IMR-90 (cell line): ENCODE results near the gene BCL6. TPM values are rescaled to one million over a fixed set of nuclear protein-coding genes. Genes with fewer than 3 reads are reported as not detected.

ENCODE experiments used
- ATAC-seq: fragments of 200-7000 bp; cut with Tn5 transposase; 2 replicates; pipeline ENCODE4 v1.9.1; 2020; ENCODE audit warnings: low read depth, mild to moderate bottlenecking, moderate library complexity
- BruUV-seq: library from RNA; stranded (reverse); fragments of 400-500 nt; replicated peaks from 2 replicates; lab custom pipeline; 2021; lab: Mats Ljungman, UMichigan
- CTCF ChIA-PET: fragments of 300-600 bp; formaldehyde crosslinking; extraction: SDS; loops from one replicate; lab custom pipeline; 2021; ENCODE audit warnings: antibody characterized with exemption; lab: Yijun Ruan, JAX
- POLR2A ChIA-PET: fragments of 300-600 bp; sonication (Branson Sonifier 250); formaldehyde crosslinking; loops from one replicate; lab custom pipeline; 2022; ENCODE audit warnings: antibody characterized with exemption; ENCODE audit not compliant: unreplicated experiment; lab: Charles Lee
- DNase-seq: peaks from one replicate; pipeline ENCODE4 v3.0.0; 2013
- H2AFZ ChIP-seq: replicated peaks from 2 replicates; pipeline ENCODE3; 2013; ENCODE audit warnings: low read length, mild to moderate bottlenecking; ENCODE audit not compliant: poor library complexity
- H2AK5ac ChIP-seq: 2 replicates; pipeline ENCODE4 v1.6.1; 2013; ENCODE audit warnings: low read depth, low read length, inconsistent platforms
- H2AK9ac ChIP-seq: replicated peaks from 2 replicates; pipeline ENCODE3; 2013; ENCODE audit warnings: mild to moderate bottlenecking, low read depth, low read length, moderate library complexity; ENCODE audit not compliant: poor library complexity
- H2BK120ac ChIP-seq: 2 replicates; pipeline ENCODE4 v1.6.1; 2013; ENCODE audit warnings: low read depth, low read length, inconsistent platforms
- H2BK15ac ChIP-seq: 3 replicates; pipeline ENCODE4 v1.6.1; 2013; ENCODE audit warnings: low read depth, low read length, inconsistent platforms
- H2BK20ac ChIP-seq: 2 replicates; pipeline ENCODE4 v1.6.1; 2013; ENCODE audit warnings: low read depth, mild to moderate bottlenecking, inconsistent platforms, low read length, moderate library complexity
- H2BK5ac ChIP-seq: 2 replicates; pipeline ENCODE4 v1.6.1; 2013; ENCODE audit warnings: mild to moderate bottlenecking, low read depth, low read length, inconsistent platforms; ENCODE audit not compliant: poor library complexity, severe bottlenecking
- H3K14ac ChIP-seq: replicated peaks from 2 replicates; pipeline ENCODE4 v1.6.1; 2013; ENCODE audit warnings: low read depth, low read length, inconsistent platforms
- H3K18ac ChIP-seq: 2 replicates; pipeline ENCODE4 v1.6.1; 2013; ENCODE audit warnings: low read depth, low read length, control low read depth
- H3K23ac ChIP-seq: 2 replicates; pipeline ENCODE4 v1.6.1; 2013; ENCODE audit warnings: low read depth, low read length, inconsistent platforms
- H3K27ac ChIP-seq: 2 replicates; pipeline ENCODE4 v1.5.1; 2013; ENCODE audit warnings: mild to moderate bottlenecking, control low read depth, low read length; ENCODE audit not compliant: insufficient read depth
- H3K27me3 ChIP-seq: 2 replicates; pipeline ENCODE4 v1.6.1; 2013; ENCODE audit warnings: low read length; ENCODE audit not compliant: control insufficient read depth, insufficient read depth
- H3K36me3 ChIP-seq: 2 replicates; pipeline ENCODE4 v1.6.1; 2013; ENCODE audit warnings: low read length, mixed read lengths; ENCODE audit not compliant: control insufficient read depth, insufficient read depth
- H3K4ac ChIP-seq: 2 replicates; pipeline ENCODE4 v1.6.1; 2013; ENCODE audit warnings: low read depth, low read length, inconsistent platforms
- H3K4me1 ChIP-seq: 2 replicates; pipeline ENCODE4 v1.6.1; 2013; ENCODE audit warnings: low read length, mixed read lengths; ENCODE audit not compliant: control insufficient read depth, insufficient read depth
- H3K4me2 ChIP-seq: 2 replicates; pipeline ENCODE4 v1.6.1; 2013; ENCODE audit warnings: low read depth, mild to moderate bottlenecking, control low read depth, low read length, moderate library complexity
- H3K4me3 ChIP-seq: 2 replicates; pipeline ENCODE4 v1.5.1; 2013; ENCODE audit warnings: low read depth, mild to moderate bottlenecking, control low read depth, low read length, moderate library complexity; ENCODE audit not compliant: insufficient read depth
- H3K56ac ChIP-seq: 2 replicates; pipeline ENCODE4 v1.6.1; 2013; ENCODE audit warnings: low read length, inconsistent platforms; ENCODE audit not compliant: insufficient read depth; ENCODE audit errors: extremely low read depth
- H3K79me1 ChIP-seq, 2 experiments: 2 replicates each; pipeline ENCODE4 v1.6.1; 2013; ENCODE audit warnings: low read length in 2 of 2, inconsistent platforms in 1 of 2, low read depth in 1 of 2
- H3K9ac ChIP-seq: 2 replicates; pipeline ENCODE4 v1.6.1; 2013; ENCODE audit warnings: low read depth, low read length, control low read depth
- H3K9me1 ChIP-seq: 2 replicates; pipeline ENCODE4 v1.6.1; 2013; ENCODE audit warnings: low read length, inconsistent platforms; ENCODE audit not compliant: insufficient read depth
- H3K9me3 ChIP-seq: 2 replicates; pipeline ENCODE4 v1.6.1; 2013; ENCODE audit warnings: low read length; ENCODE audit not compliant: control insufficient read depth, insufficient read depth
- H4K20me1 ChIP-seq: 2 replicates; pipeline ENCODE4 v1.6.1; 2013; ENCODE audit warnings: low read length, inconsistent platforms; ENCODE audit not compliant: insufficient read depth
- H4K5ac ChIP-seq: 2 replicates; pipeline ENCODE4 v1.6.1; 2013; ENCODE audit warnings: mild to moderate bottlenecking, low read depth, low read length, control low read depth
- H4K8ac ChIP-seq, 2 experiments: 2 replicates each; pipeline ENCODE4 v1.6.1; 2013; ENCODE audit warnings: low read depth in 2 of 2, low read length in 2 of 2, control low read depth in 1 of 2, inconsistent platforms in 1 of 2
- H4K91ac ChIP-seq: 2 replicates; pipeline ENCODE4 v1.6.1; 2013; ENCODE audit warnings: low read depth, low read length, inconsistent platforms; ENCODE audit not compliant: insufficient read depth
- CEBPB ChIP-seq: IDR thresholded peaks from 2 replicates; pipeline ENCODE4 v1.6.1; 2012; ENCODE audit warnings: low read depth, low read length, improper control_type of control experiment
- MAZ ChIP-seq: IDR thresholded peaks from 2 replicates; pipeline ENCODE4 v1.6.1; 2012; ENCODE audit warnings: low read depth, mild to moderate bottlenecking, low read length, improper control_type of control experiment, moderate library complexity, borderline replicate concordance
- MXI1 ChIP-seq: IDR thresholded peaks from 2 replicates; pipeline ENCODE4 v1.6.1; 2012; ENCODE audit warnings: low read depth, mild to moderate bottlenecking, low read length, moderate library complexity, borderline replicate concordance
- NFE2L2 ChIP-seq: fragments of 150-350 bp; IDR thresholded peaks from 2 replicates; pipeline ENCODE4 v1.6.1; 2016; ENCODE audit warnings: low read depth, mild to moderate bottlenecking, low read length
- POLR2A ChIP-seq: IDR thresholded peaks from 2 replicates; pipeline ENCODE4 v1.6.1; 2012; ENCODE audit warnings: mild to moderate bottlenecking, low read depth, low read length
- RAD21 ChIP-seq: IDR thresholded peaks from 2 replicates; pipeline ENCODE4 v1.6.1; 2012; ENCODE audit warnings: low read length, improper control_type of control experiment
- RFX5 ChIP-seq: IDR thresholded peaks from 2 replicates; pipeline ENCODE4 v1.8.0; 2012; ENCODE audit warnings: low read depth, mild to moderate bottlenecking, low read length, moderate library complexity
- WGBS, 2 experiments: methylation state at CpG; one replicate each; pipeline versions ENCODE4 v1.1.5 to v1.1.7; 2013; ENCODE audit warnings: missing lambda C conversion rate in 2 of 2; ENCODE audit not compliant: insufficient read length in 1 of 2; ENCODE audit errors: extremely low coverage in 2 of 2; 5-methylcytosine and 5-hydroxymethylcytosine counted together
- dilution Hi-C: fragments of 300-500 bp; cut with HindIII; formaldehyde crosslinking; loops from one replicate; pipeline ENCODE4 v1.14.3; 2018; ENCODE audit warnings: low sequenced_read_pairs; ENCODE audit not compliant: unreplicated experiment
- in situ Hi-C: fragments of 300-500 bp; cut with MboI; formaldehyde crosslinking; loops from 3 replicates; pipeline ENCODE4 v1.14.3; 2019; ENCODE audit warnings: low sequenced_read_pairs, inconsistent platforms, mixed read lengths
- intact Hi-C: fragments of 100-400 bp; cut with micrococcal nuclease; formaldehyde crosslinking; loops from 2 replicates; pipeline ENCODE4 v1.10.0; 2022
- polyA plus RNA-seq, 3 experiments: library from polyadenylated mRNA; depleted of rRNA; stranded (reverse); fragments of >200 nt; gene quantifications; 2 replicates each; pipeline ENCODE4 v1.2.3, GENCODE V29; 2012; ENCODE audit warnings: low replicate concordance in 1 of 3
- total RNA-seq: library from RNA; depleted of rRNA; stranded (reverse); fragments of >200 nt; gene quantifications from 2 replicates; pipeline ENCODE4 v1.2.3, GENCODE V29; 2012
- TF ChIP-seq, protein P1 (sequence below): conservative IDR thresholded peaks from 2 replicates; pipeline ENCODE4 v1.5.1; 2012; ENCODE audit warnings: mild to moderate bottlenecking, low read depth, low read length, improper control_type of control experiment

The BCL6 gene
- total and polyA plus RNA-seq, 2 of the 4 experiments (the other 2 are of a cell fraction) = 19.7 to 22.6 TPM

DNA sequence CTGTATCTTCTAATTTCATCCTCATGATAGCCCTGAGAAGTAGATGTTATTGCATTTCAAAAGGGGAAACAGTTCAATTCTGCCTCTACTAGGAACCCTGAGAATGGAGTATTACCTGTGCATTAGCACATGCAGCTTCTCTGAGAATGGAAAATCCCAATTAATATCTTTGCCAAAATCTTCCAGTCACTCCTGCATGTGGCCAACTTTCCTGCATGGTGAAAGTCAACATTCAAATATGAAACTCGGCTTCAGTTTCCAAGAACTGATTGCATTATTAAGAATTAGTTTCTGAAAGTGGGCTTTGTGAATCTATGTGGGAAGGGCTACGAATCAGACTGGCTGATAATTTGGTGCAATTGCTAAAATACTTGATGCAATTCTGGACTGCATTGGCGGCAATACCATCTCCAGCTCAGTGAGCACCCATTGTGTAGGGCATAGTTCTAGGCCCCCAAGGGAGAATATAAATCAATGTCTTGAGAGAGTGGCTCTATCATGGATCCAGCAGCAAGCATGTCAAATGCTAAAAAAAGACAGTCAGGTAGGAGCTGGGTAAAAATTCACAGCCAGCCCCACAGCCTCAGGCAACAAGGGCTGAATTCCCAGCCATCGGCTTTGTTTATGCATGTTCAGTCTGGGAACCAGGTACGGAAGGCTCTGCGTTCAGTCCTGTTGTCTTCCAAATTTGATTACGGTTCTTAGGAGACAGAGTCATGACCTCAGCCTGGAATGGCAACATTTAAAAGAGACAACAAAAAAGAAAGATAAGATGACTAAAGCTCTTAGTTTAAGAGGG, 18.8 kb upstream of the BCL6 start:
- Histone ChIP-seq H3K9me3 (no peaks in the 10 kb centered on the region), H3K4ac (no peak overlapping the region), H4K20me1 (no peaks in the 10 kb centered on the region), H2BK5ac (no peak overlapping the region), H3K4me2 (no peak overlapping the region), H3K9ac (no peak overlapping the region), H3K14ac (no peak overlapping the region), H2AFZ (no peak overlapping the region), H3K4me3 (no peak overlapping the region), H3K27ac (no peak overlapping the region), H2AK5ac (no peak overlapping the region), H3K9me1 (peaks cover 8% of the 10 kb centered on the region; the same call in 1 of the 2 replicates), H3K4me1 (peaks cover 10% of the 10 kb centered on the region), H3K36me3 (no peaks in the 10 kb centered on the region), H3K27me3 (peaks cover under 1% of the 10 kb centered on the region; the same call in 1 of the 2 replicates), H3K18ac (no peak overlapping the region), H2BK15ac (no peak overlapping the region; the same call in 2 of the 3 replicates), H2BK20ac (no peak overlapping the region), H2AK9ac (no peak overlapping the region), H4K5ac (no peak overlapping the region), H4K91ac (no peak overlapping the region), H2BK120ac (no peak overlapping the region), H4K8ac (no peak overlapping the region), H3K23ac (no peak overlapping the region), H3K56ac (no peak overlapping the region), H3K79me1 (no peaks in the 10 kb centered on the region)
- CTCF ChIA-PET = interaction anchor here (1.5 kb wide), 1 partner anchor 16 kb away, joined by 5 read pairs; no protein-coding TSS in a partner anchor
- no TSS peak for BruUV-seq
- DNase-seq = no peak
- no peak for ATAC-seq
- in situ Hi-C loops = no loop called here
- dilution Hi-C loops = no loop called here
- TF ChIP-seq MAZ = no peak
- no peak for TF ChIP-seq MXI1
- TF ChIP-seq, protein P1, sequence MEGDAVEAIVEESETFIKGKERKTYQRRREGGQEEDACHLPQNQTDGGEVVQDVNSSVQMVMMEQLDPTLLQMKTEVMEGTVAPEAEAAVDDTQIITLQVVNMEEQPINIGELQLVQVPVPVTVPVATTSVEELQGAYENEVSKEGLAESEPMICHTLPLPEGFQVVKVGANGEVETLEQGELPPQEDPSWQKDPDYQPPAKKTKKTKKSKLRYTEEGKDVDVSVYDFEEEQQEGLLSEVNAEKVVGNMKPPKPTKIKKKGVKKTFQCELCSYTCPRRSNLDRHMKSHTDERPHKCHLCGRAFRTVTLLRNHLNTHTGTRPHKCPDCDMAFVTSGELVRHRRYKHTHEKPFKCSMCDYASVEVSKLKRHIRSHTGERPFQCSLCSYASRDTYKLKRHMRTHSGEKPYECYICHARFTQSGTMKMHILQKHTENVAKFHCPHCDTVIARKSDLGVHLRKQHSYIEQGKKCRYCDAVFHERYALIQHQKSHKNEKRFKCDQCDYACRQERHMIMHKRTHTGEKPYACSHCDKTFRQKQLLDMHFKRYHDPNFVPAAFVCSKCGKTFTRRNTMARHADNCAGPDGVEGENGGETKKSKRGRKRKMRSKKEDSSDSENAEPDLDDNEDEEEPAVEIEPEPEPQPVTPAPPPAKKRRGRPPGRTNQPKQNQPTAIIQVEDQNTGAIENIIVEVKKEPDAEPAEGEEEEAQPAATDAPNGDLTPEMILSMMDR = no peak
- TF ChIP-seq NFE2L2 = no peak
- TF ChIP-seq CEBPB = no peak
- TF ChIP-seq POLR2A = no peak
- no peak for TF ChIP-seq RAD21
- TF ChIP-seq RFX5 = no peak
- 65% methylated on average over 5 of the region's 7 CpGs; no CpG with 5 or more reads in 1 of the 2 experiments for WGBS, 2 experiments
- POLR2A ChIA-PET = interaction anchor here (0.5 kb wide), 1 partner anchor 1026 kb away, joined by 3 read pairs; no protein-coding TSS in a partner anchor
- intact Hi-C loops = no loop called here
